WTC11 (cell line): Measurements from ENCODE around the gene ZNF683. TPM values are rescaled to one million over a fixed set of nuclear protein-coding genes. Genes with fewer than 3 reads are reported as not detected.
"Not testable (repeated sequence)": the region's sequence is repeated elsewhere in the genome, so short reads cannot be mapped to it uniquely, and the experiment has no call there.

Experiments
- ATAC-seq: fragments of 200-7000 bp; cut with Tn5 transposase; 2 replicates; pipeline ENCODE4 v1.10.0; 2021; ENCODE audit warnings: mild to moderate bottlenecking, moderate library complexity
- CTCF ChIA-PET: fragments of 300-600 bp; sonication (Branson Sonifier 250); formaldehyde crosslinking; loops from one replicate; lab custom pipeline; 2021; ENCODE audit warnings: antibody characterized with exemption; lab: Charles Lee
- POLR2A ChIA-PET: fragments of 350-600 bp; sonication (Branson Sonifier 250); formaldehyde crosslinking; loops from one replicate; lab custom pipeline; 2021; ENCODE audit warnings: antibody characterized with exemption; lab: Charles Lee
- DNase-seq: peaks from one replicate; pipeline ENCODE4 v3.0.0; 2021; ENCODE audit warnings: low spot score
- H3K27ac Mint-ChIP-seq: 2 replicates; pipeline ENCODE4 v1.8.0; 2021; ENCODE audit warnings: mixed read lengths
- H3K27me3 Mint-ChIP-seq: 2 replicates; pipeline ENCODE4 v1.8.0; 2021; ENCODE audit warnings: low read depth, mild to moderate bottlenecking, moderate library complexity, mixed read lengths
- H3K36me3 Mint-ChIP-seq: 2 replicates; pipeline ENCODE4 v1.8.0; 2021; ENCODE audit warnings: mixed read lengths
- H3K4me1 Mint-ChIP-seq: 2 replicates; pipeline ENCODE4 v1.8.0; 2022; ENCODE audit warnings: mixed read lengths
- H3K4me3 Mint-ChIP-seq: 2 replicates; pipeline ENCODE4 v1.8.0; 2021; ENCODE audit warnings: mild to moderate bottlenecking, moderate library complexity, mixed read lengths
- H3K9me3 Mint-ChIP-seq: 2 replicates; pipeline ENCODE4 v1.8.0; 2021; ENCODE audit warnings: mixed read lengths
- E2F5 ChIP-seq: sonication (generic); formaldehyde crosslinking; IDR thresholded peaks from 2 replicates; pipeline ENCODE4 v1.8.1; 2022; ENCODE audit warnings: mild to moderate bottlenecking, moderate library complexity, missing genetic modification reagents
- ELF4 ChIP-seq: sonication (generic); formaldehyde crosslinking; IDR thresholded peaks from 2 replicates; pipeline ENCODE4 v1.8.1; 2022; ENCODE audit warnings: low read depth, mild to moderate bottlenecking, moderate library complexity, missing genetic modification reagents
- ERG ChIP-seq: fragments of 250-450 bp; sonication (Bioruptor Pico); IDR thresholded peaks from 2 replicates; pipeline ENCODE4 v1.8.0; 2021; ENCODE audit warnings: mild to moderate bottlenecking
- FOXJ3 ChIP-seq: sonication (generic); formaldehyde crosslinking; IDR thresholded peaks from 2 replicates; pipeline ENCODE4 v1.9.0; 2021; ENCODE audit warnings: missing genetic modification reagents, mild to moderate bottlenecking, borderline replicate concordance
- FOXK1 ChIP-seq: sonication (generic); formaldehyde crosslinking; IDR thresholded peaks from 2 replicates; pipeline ENCODE4 v1.8.0; 2022; ENCODE audit warnings: mild to moderate bottlenecking, moderate library complexity, missing genetic modification reagents
- GABPB1 ChIP-seq: sonication (generic); formaldehyde crosslinking; IDR thresholded peaks from 2 replicates; pipeline ENCODE4 v1.8.1; 2023; ENCODE audit warnings: mild to moderate bottlenecking, missing genetic modification reagents
- GRHL2 ChIP-seq: fragments of 250-450 bp; sonication (Bioruptor Pico); IDR thresholded peaks from 2 replicates; pipeline ENCODE4 v1.8.0; 2022; ENCODE audit warnings: mild to moderate bottlenecking, moderate library complexity; ENCODE audit not compliant: insufficient replicate concordance, severe bottlenecking
- HMGXB4 ChIP-seq: sonication (generic); formaldehyde crosslinking; IDR thresholded peaks from 2 replicates; pipeline ENCODE4 v1.8.1; 2023; ENCODE audit warnings: mild to moderate bottlenecking, moderate library complexity, missing genetic modification reagents
- IRF1 ChIP-seq: sonication (generic); formaldehyde crosslinking; IDR thresholded peaks from 2 replicates; pipeline ENCODE4 v1.8.0; 2023; ENCODE audit warnings: missing genetic modification reagents
- IRF2 ChIP-seq: sonication (generic); formaldehyde crosslinking; IDR thresholded peaks from 2 replicates; pipeline ENCODE4 v1.8.0; 2022; ENCODE audit warnings: low read depth, missing genetic modification reagents, borderline replicate concordance
- KAT7 ChIP-seq: sonication (generic); formaldehyde crosslinking; IDR thresholded peaks from 2 replicates; pipeline ENCODE4 v1.8.1; 2023; ENCODE audit warnings: missing genetic modification reagents, mild to moderate bottlenecking, borderline replicate concordance
- RORB ChIP-seq: fragments of 250-450 bp; sonication (Bioruptor Pico); IDR thresholded peaks from 2 replicates; pipeline ENCODE4 v1.9.0; 2021; ENCODE audit warnings: mild to moderate bottlenecking
- SP1 ChIP-seq: sonication (generic); formaldehyde crosslinking; conservative IDR thresholded peaks from 2 replicates; pipeline ENCODE4 v1.8.1; 2022; ENCODE audit warnings: missing genetic modification reagents
- STAT6 ChIP-seq: sonication (generic); formaldehyde crosslinking; conservative IDR thresholded peaks from 2 replicates; pipeline ENCODE4 v1.8.1; 2023; ENCODE audit warnings: mild to moderate bottlenecking, low read depth, missing genetic modification reagents, moderate library complexity
- TCF7 ChIP-seq: sonication (generic); formaldehyde crosslinking; IDR thresholded peaks from 2 replicates; pipeline ENCODE4 v1.8.0; 2022; ENCODE audit warnings: mild to moderate bottlenecking, low read depth, missing genetic modification reagents, moderate library complexity
- TEAD1 ChIP-seq: sonication (generic); formaldehyde crosslinking; IDR thresholded peaks from 2 replicates; pipeline ENCODE4 v1.8.0; 2022; ENCODE audit warnings: mild to moderate bottlenecking, missing genetic modification reagents
- USF1 ChIP-seq: sonication (generic); formaldehyde crosslinking; IDR thresholded peaks from 2 replicates; pipeline ENCODE4 v1.8.0; 2022; ENCODE audit warnings: mild to moderate bottlenecking, missing genetic modification reagents
- ZBTB21 ChIP-seq: sonication (generic); formaldehyde crosslinking; IDR thresholded peaks from 2 replicates; pipeline ENCODE4 v1.8.1; 2023; ENCODE audit warnings: mild to moderate bottlenecking, missing genetic modification reagents, borderline replicate concordance
- ZNF121 ChIP-seq: sonication (generic); formaldehyde crosslinking; IDR thresholded peaks from 2 replicates; pipeline ENCODE4 v1.8.0; 2023; ENCODE audit warnings: missing genetic modification reagents
- ZNF219 ChIP-seq: sonication (generic); formaldehyde crosslinking; IDR thresholded peaks from 2 replicates; pipeline ENCODE4 v1.8.0; 2023; ENCODE audit warnings: missing genetic modification reagents, mild to moderate bottlenecking, borderline replicate concordance
- ZNF396 ChIP-seq: fragments of 250-450 bp; sonication (Bioruptor Pico); IDR thresholded peaks from 2 replicates; pipeline ENCODE4 v1.8.0; 2021; ENCODE audit warnings: mild to moderate bottlenecking, moderate library complexity, borderline replicate concordance
- total RNA-seq: library from RNA; stranded (reverse); gene quantifications from 3 replicates; pipeline ENCODE4 v1.2.3, GENCODE V29; 2021

Gene ZNF683
- total RNA-seq, 1 experiment from 2014 or later = not detected

- TF ChIP-seq ELF4 (CRISPR knock-in tag) (no peak), ZNF219 (CRISPR knock-in tag) (no peak), E2F5 (CRISPR knock-in tag) (no peak), GABPB1 (CRISPR knock-in tag) (no peak), GRHL2 (CRISPR knock-in tag) (no peak), ZNF121 (no peak), USF1 (no peak), SP1 (CRISPR knock-in tag) (no peak)
These were observed 16.4 kb upstream of the ZNF683 start (continued) for GRCh38 chr1:26388791-26389445.

GRCh38 chr1:26387447-26387846, 14.9 kb upstream of the ZNF683 start:
- Mint-ChIP-seq H3K27me3 (no peaks in the 10 kb centered on the region), H3K4me3 (no peak overlapping the region), H3K36me3 (no peaks in the 10 kb centered on the region), H3K9me3 (no peaks in the 10 kb centered on the region), H3K4me1 (peaks cover 19% of the 10 kb centered on the region), H3K27ac (no peak overlapping the region)
- DNase-seq (no peak), ATAC-seq (no peak)
- ChIA-PET CTCF (no interaction called here), POLR2A (no interaction called here)
- TF ChIP-seq FOXK1 (CRISPR knock-in tag) (no peak), GABPB1 (CRISPR knock-in tag) (peak; percentile 97)

- DNase-seq, ATAC-seq, H3K27ac Mint-ChIP-seq, H3K4me3 Mint-ChIP-seq, H3K27me3 Mint-ChIP-seq, H3K4me1 Mint-ChIP-seq, POLR2A ChIA-PET, H3K36me3 Mint-ChIP-seq: not testable (repeated sequence)
- CTCF ChIA-PET = interaction anchor here (0.6 to 1.4 kb wide), 6 partner anchors 14 to 288 kb away, joined by 3 to 7 read pairs (median 3); no protein-coding TSS in a partner anchor
- TF ChIP-seq ZNF121 = peak; percentile 53; the same call in 1 of the 2 replicates
- TF ChIP-seq, all 79 proteins: peak for 1; not testable (repeated sequence) for 78
- not testable (repeated sequence) for H3K9me3 Mint-ChIP-seq
These were observed 12.5 kb upstream of the ZNF683 start for GRCh38 chr1:26385063-26385462.

- H3K4me3 Mint-ChIP-seq = no peak overlapping the region
- CTCF ChIA-PET = interaction anchor here (1.0 to 1.6 kb wide), 2 partner anchors 33 to 99 kb away, joined by 3 to 7 read pairs; no protein-coding TSS in a partner anchor
- H3K27me3 Mint-ChIP-seq = no peaks in the 10 kb centered on the region
- POLR2A ChIA-PET = interaction anchor here (0.7 kb wide), 2 partner anchors 26 to 1376 kb away, joined by 3 to 4 read pairs; partner anchors contain the start of gene LIN28A
- H3K27ac Mint-ChIP-seq = no peak overlapping the region
- H3K9me3 Mint-ChIP-seq = no peaks in the 10 kb centered on the region; the same call in 1 of the 2 replicates
- H3K36me3 Mint-ChIP-seq = no peaks in the 10 kb centered on the region
- DNase-seq (no peak), ATAC-seq (no peak)
- H3K4me1 Mint-ChIP-seq = peaks cover 5% of the 10 kb centered on the region
- TF ChIP-seq TCF7 (CRISPR knock-in tag) (no peak), ZBTB21 (CRISPR knock-in tag) (no peak), KAT7 (CRISPR knock-in tag) (no peak), HMGXB4 (CRISPR knock-in tag) (no peak), ERG (CRISPR knock-in tag) (no peak), RORB (CRISPR knock-in tag) (no peak), FOXJ3 (CRISPR knock-in tag) (no peak), IRF2 (CRISPR knock-in tag) (no peak), ZNF396 (CRISPR knock-in tag) (no peak), IRF1 (CRISPR knock-in tag) (no peak), GABPB1 (CRISPR knock-in tag) (no peak), STAT6 (CRISPR knock-in tag) (no peak), TEAD1 (CRISPR knock-in tag) (no peak)
These were observed 11.5 kb upstream of the ZNF683 start for GRCh38 chr1:26384076-26384475.
